ENCODE data around the gene FBXW9.
"Not testable (repeated sequence)": the region's sequence is repeated elsewhere in the genome, so short reads cannot be mapped to it uniquely, and the experiment has no call there.

Gene FBXW9

GRCh38 chr19:12680034-12680433, 16.4 kb downstream of the FBXW9 start:
- Histone ChIP-seq H3K36me3 (ENCODE audit: insufficient read depth, low read length) (peaks cover 48% of the 10 kb centered on the region), H3K4me1 (ENCODE audit: insufficient read depth, low read length) (peaks cover 26% of the 10 kb centered on the region), H4K20me1 (ENCODE audit: insufficient read depth, low read length) (peaks cover 33% of the 10 kb centered on the region), H3K4me2 (ENCODE audit: insufficient read depth, low read length) (peak overlapping the region; percentile 79), H2AFZ (ENCODE audit: low read depth, low read length) (no peak overlapping the region), H3K27ac (ENCODE audit: low read length) (no peak overlapping the region), H3K9ac (ENCODE audit: low read depth, low read length) (peak overlapping the region; percentile 2; the same call in 1 of the 2 replicates), H3K9me3 (ENCODE audit: insufficient read depth, low read length, severe bottlenecking) (no peaks in the 10 kb centered on the region), H3K27me3 (ENCODE audit: insufficient read depth, low read length, poor library complexity) (no peaks in the 10 kb centered on the region), H3K4me3 (ENCODE audit: low read depth in 1 of 2, low read length in 2 of 2) (peak overlapping the region in 1 of 2 experiments; percentile 28; a peak in 2 of 4 replicates), H3K79me2 (ENCODE audit: insufficient read depth, low read length) (peaks cover 40% of the 10 kb centered on the region)
- TF ChIP-seq EZH2 (IDR thresholded peaks at IDR 0.05; ENCODE audit: borderline replicate concordance, low read depth, low read length, severe bottlenecking) = no peak
- TF ChIP-seq CTCF (IDR thresholded peaks at IDR 0.05; ENCODE audit: borderline replicate concordance, extremely low read depth, low read length, poor library complexity, severe bottlenecking) = no peak
- ATAC-seq (ENCODE audit: insufficient read depth, low read depth) (no peak), DNase-seq (no peak)

- not testable (repeated sequence) for DNase-seq; H3K9me3 ChIP-seq (ENCODE audit: insufficient read depth, low read length, severe bottlenecking); H3K9ac ChIP-seq (ENCODE audit: low read depth, low read length); H3K4me2 ChIP-seq (ENCODE audit: insufficient read depth, low read length); H2AFZ ChIP-seq (ENCODE audit: low read depth, low read length); ATAC-seq (ENCODE audit: insufficient read depth, low read depth); H3K27ac ChIP-seq (ENCODE audit: low read length); H3K4me3 ChIP-seq (ENCODE audit: low read depth in 1 of 2, low read length in 2 of 2); H3K27me3 ChIP-seq (ENCODE audit: insufficient read depth, low read length, poor library complexity)
- peaks cover 44% of the 10 kb centered on the region for H3K79me2 ChIP-seq (ENCODE audit: insufficient read depth, low read length)
- peaks cover 41% of the 10 kb centered on the region for H4K20me1 ChIP-seq (ENCODE audit: insufficient read depth, low read length)
- peaks cover 26% of the 10 kb centered on the region for H3K4me1 ChIP-seq (ENCODE audit: insufficient read depth, low read length)
- H3K36me3 ChIP-seq (ENCODE audit: insufficient read depth, low read length) = peaks cover 64% of the 10 kb centered on the region
These were observed 18.4 kb downstream of the FBXW9 start for GRCh38 chr19:12678039-12678438.

- Histone ChIP-seq H3K4me1 (ENCODE audit: insufficient read depth, low read length) (peaks cover 16% of the 10 kb centered on the region), H3K79me2 (ENCODE audit: insufficient read depth, low read length) (peaks cover 51% of the 10 kb centered on the region), H2AFZ (ENCODE audit: low read depth, low read length) (no peak overlapping the region), H3K4me3 (ENCODE audit: low read depth in 1 of 2, low read length in 2 of 2) (no peak overlapping the region), H4K20me1 (ENCODE audit: insufficient read depth, low read length) (peaks cover 46% of the 10 kb centered on the region), H3K27me3 (ENCODE audit: insufficient read depth, low read length, poor library complexity) (no peaks in the 10 kb centered on the region), H3K9me3 (ENCODE audit: insufficient read depth, low read length, severe bottlenecking) (no peaks in the 10 kb centered on the region), H3K27ac (ENCODE audit: low read length) (no peak overlapping the region), H3K4me2 (ENCODE audit: insufficient read depth, low read length) (no peak overlapping the region), H3K9ac (ENCODE audit: low read depth, low read length) (no peak overlapping the region), H3K36me3 (ENCODE audit: insufficient read depth, low read length) (peaks cover 74% of the 10 kb centered on the region)
- TF ChIP-seq EZH2 (IDR thresholded peaks at IDR 0.05; ENCODE audit: borderline replicate concordance, low read depth, low read length, severe bottlenecking) (no peak), CTCF (IDR thresholded peaks at IDR 0.05; ENCODE audit: borderline replicate concordance, extremely low read depth, low read length, poor library complexity, severe bottlenecking) (no peak)
- no peak for ATAC-seq (ENCODE audit: insufficient read depth, low read depth)
- no peak for DNase-seq
These were observed 19.5 kb downstream of the FBXW9 start for GRCh38 chr19:12676928-12677327.

- H4K20me1 ChIP-seq (ENCODE audit: insufficient read depth, low read length) = peaks cover 46% of the 10 kb centered on the region
- H3K27me3 ChIP-seq (ENCODE audit: insufficient read depth, low read length, poor library complexity) = no peaks in the 10 kb centered on the region
- H3K9ac ChIP-seq (ENCODE audit: low read depth, low read length) = no peak overlapping the region
- peak; percentile 58 for ATAC-seq (ENCODE audit: insufficient read depth, low read depth)
- no peak overlapping the region for H3K4me3 ChIP-seq (ENCODE audit: low read depth in 1 of 2, low read length in 2 of 2)
- H3K36me3 ChIP-seq (ENCODE audit: insufficient read depth, low read length) = peaks cover 78% of the 10 kb centered on the region
- H3K4me2 ChIP-seq (ENCODE audit: insufficient read depth, low read length) = no peak overlapping the region
- H3K4me1 ChIP-seq (ENCODE audit: insufficient read depth, low read length) = peaks cover 14% of the 10 kb centered on the region
- H3K9me3 ChIP-seq (ENCODE audit: insufficient read depth, low read length, severe bottlenecking) = no peaks in the 10 kb centered on the region
- peaks cover 51% of the 10 kb centered on the region for H3K79me2 ChIP-seq (ENCODE audit: insufficient read depth, low read length)
- peak; percentile 88 for DNase-seq
- H3K27ac ChIP-seq (ENCODE audit: low read length) = no peak overlapping the region
- H2AFZ ChIP-seq (ENCODE audit: low read depth, low read length) = no peak overlapping the region
- TF ChIP-seq CTCF (IDR thresholded peaks at IDR 0.05; ENCODE audit: borderline replicate concordance, extremely low read depth, low read length, poor library complexity, severe bottlenecking) (peak; percentile 94), EZH2 (IDR thresholded peaks at IDR 0.05; ENCODE audit: borderline replicate concordance, low read depth, low read length, severe bottlenecking) (no peak)
These were observed 20.0 kb downstream of the FBXW9 start for GRCh38 chr19:12676384-12676792.
